SK-N-SH (cell line): Measurements from ENCODE around the gene FZR1. TPM values are rescaled to one million over a fixed set of nuclear protein-coding genes. Genes with fewer than 3 reads are reported as not detected.

Source experiments
- CTCF ChIA-PET: fragments of 300-600, 350-600 bp; formaldehyde crosslinking; extraction: SDS; loops from one replicate; lab custom pipeline; 2021; lab: Yijun Ruan, JAX
- POLR2A ChIA-PET: fragments of 350-600 bp; sonication (Branson Sonifier 250); formaldehyde crosslinking; extraction: SDS; loops from one replicate; lab custom pipeline; 2020; ENCODE audit warnings: antibody characterized with exemption, inconsistent platforms; lab: Yijun Ruan, JAX
- DNase-seq: peaks from one replicate; pipeline ENCODE4 v3.0.0; 2012
- H2AFZ ChIP-seq: fragments of 200-600 bp; sonication (generic); 2 replicates; pipeline ENCODE4 v1.8.1; 2016; ENCODE audit warnings: antibody characterized with exemption, mild to moderate bottlenecking, low read depth
- H3F3A ChIP-seq: fragments of 200-600 bp; sonication (generic); replicated peaks from 2 replicates; pipeline ENCODE3; 2016; ENCODE audit warnings: antibody characterized with exemption, mild to moderate bottlenecking; ENCODE audit not compliant: insufficient read depth
- H3K27ac ChIP-seq, 2 experiments: fragments of 200-500 bp in 1 of 2; fragments of 200-600 bp in 1 of 2; sonication (Bioruptor generic) in 1 of 2; sonication (generic), shearing (Covaris generic) in 1 of 2; 2 replicates each; pipeline versions ENCODE4 v1.5.1 to v1.6.1; 2014 to 2016; ENCODE audit warnings: low read depth in 2 of 2, inconsistent platforms in 1 of 2, low read length in 1 of 2, mild to moderate bottlenecking in 1 of 2, mixed read lengths in 1 of 2
- H3K27me3 ChIP-seq: fragments of 200-600 bp; sonication (generic), shearing (Covaris generic); 2 replicates; pipeline ENCODE4 v1.6.1; 2016; ENCODE audit warnings: mixed run types; ENCODE audit not compliant: insufficient read depth
- H3K36me3 ChIP-seq, 2 experiments: fragments of 200-500 bp in 1 of 2; fragments of 200-600 bp in 1 of 2; sonication (Bioruptor generic) in 1 of 2; sonication (generic) in 1 of 2; replicated peaks in 1 of 2; 2 replicates each; pipeline versions ENCODE3 to v1.5.1; 2014 to 2016; ENCODE audit warnings: low read length in 1 of 2, mild to moderate bottlenecking in 1 of 2; ENCODE audit not compliant: insufficient read depth in 2 of 2, control insufficient read depth in 1 of 2
- H3K4me1 ChIP-seq, 2 experiments: fragments of 200-500 bp in 1 of 2; fragments of 200-600 bp in 1 of 2; sonication (Bioruptor generic) in 1 of 2; sonication (generic), shearing (Covaris generic) in 1 of 2; 2 replicates each; pipeline versions ENCODE4 v1.5.1 to v1.6.1; 2014 to 2016; ENCODE audit warnings: low read depth in 1 of 2, low read length in 1 of 2, mixed run types in 1 of 2; ENCODE audit not compliant: insufficient read depth in 2 of 2, control insufficient read depth in 1 of 2
- H3K4me2 ChIP-seq: fragments of 200-600 bp; sonication (generic), shearing (Covaris generic); 2 replicates; pipeline ENCODE4 v1.6.1; 2017; ENCODE audit warnings: mixed run types
- H3K4me3 ChIP-seq, 2 experiments: fragments of 200-500 bp in 1 of 2; fragments of 200-600 bp in 1 of 2; sonication (Bioruptor generic) in 1 of 2; sonication (generic), shearing (Covaris generic) in 1 of 2; 2 replicates each; pipeline versions ENCODE4 v1.5.1 to v1.8.1; 2014 to 2016; ENCODE audit warnings: low read depth in 2 of 2, inconsistent platforms in 1 of 2, low read length in 1 of 2, mild to moderate bottlenecking in 1 of 2, mixed read lengths in 1 of 2, moderate library complexity in 1 of 2
- H3K79me2 ChIP-seq: fragments of 200-600 bp; sonication (generic); 2 replicates; pipeline ENCODE4 v1.8.1; 2017; ENCODE audit warnings: mild to moderate bottlenecking; ENCODE audit not compliant: insufficient read depth
- H3K9ac ChIP-seq: fragments of 200-600 bp; sonication (generic); 2 replicates; pipeline ENCODE4 v1.6.1; 2017; ENCODE audit warnings: mixed run types
- H3K9me2 ChIP-seq: fragments of 200-600 bp; sonication (generic); 2 replicates; pipeline ENCODE4 v1.6.1; 2017; ENCODE audit warnings: mixed run types
- H3K9me3 ChIP-seq: fragments of 200-600 bp; sonication (generic); 2 replicates; pipeline ENCODE4 v1.6.1; 2017; ENCODE audit warnings: mixed run types, mild to moderate bottlenecking, moderate library complexity
- H4K20me1 ChIP-seq: fragments of 200-600 bp; sonication (generic); 2 replicates; pipeline ENCODE4 v1.6.1; 2017; ENCODE audit warnings: mild to moderate bottlenecking, mixed run types; ENCODE audit not compliant: insufficient read depth
- CHD2 ChIP-seq: fragments of 150-350 bp; IDR thresholded peaks from 2 replicates; pipeline ENCODE4 v1.6.1; 2018; ENCODE audit warnings: low read length; ENCODE audit not compliant: partially characterized antibody
- CTCF ChIP-seq: fragments of 200-600 bp; sonication (generic); IDR thresholded peaks from 2 replicates; pipeline ENCODE4 v1.6.1; 2017; ENCODE audit warnings: antibody characterized with exemption, mild to moderate bottlenecking, moderate library complexity
- EP300 ChIP-seq, 2 experiments: IDR thresholded peaks; 2 replicates each; pipeline versions ENCODE4 v1.4.0 to v1.6.1; 2012; ENCODE audit warnings: borderline replicate concordance in 1 of 2, low read depth in 1 of 2, low read length in 1 of 2
- FOSL2 ChIP-seq: IDR thresholded peaks from 2 replicates; pipeline ENCODE4 v1.4.0; 2012; ENCODE audit warnings: low read depth, mild to moderate bottlenecking, moderate library complexity, borderline replicate concordance
- FOXM1 ChIP-seq: IDR thresholded peaks from 2 replicates; pipeline ENCODE4 v1.4.0; 2012; ENCODE audit warnings: low read depth, mild to moderate bottlenecking
- GABPA ChIP-seq: IDR thresholded peaks from 2 replicates; pipeline ENCODE4 v1.4.0; 2012; ENCODE audit warnings: low read depth, mild to moderate bottlenecking
- GATA2 ChIP-seq: sonication (generic); formaldehyde crosslinking; IDR thresholded peaks from 2 replicates; pipeline ENCODE4 v1.5.0; 2020; ENCODE audit warnings: mild to moderate bottlenecking, missing genetic modification reagents
- IRF3 ChIP-seq: fragments of 150-350 bp; IDR thresholded peaks from 2 replicates; pipeline ENCODE4 v1.6.1; 2016; ENCODE audit warnings: mild to moderate bottlenecking, low read depth, low read length
- MEF2A ChIP-seq: IDR thresholded peaks from 2 replicates; pipeline ENCODE4 v1.4.0; 2012; ENCODE audit warnings: low read depth, borderline replicate concordance
- NRF1 ChIP-seq: IDR thresholded peaks from 2 replicates; pipeline ENCODE4 v1.6.1; 2012; ENCODE audit warnings: low read depth, mild to moderate bottlenecking, low read length
- RCOR1 ChIP-seq: fragments of 150-350 bp; IDR thresholded peaks from 2 replicates; pipeline ENCODE4 v1.6.1; 2017; ENCODE audit warnings: antibody characterized with exemption, low read length
- RXRA ChIP-seq: IDR thresholded peaks from 2 replicates; pipeline ENCODE4 v1.4.0; 2012; ENCODE audit warnings: low read depth, mild to moderate bottlenecking, borderline replicate concordance
- SMC3 ChIP-seq: IDR thresholded peaks from 2 replicates; pipeline ENCODE4 v1.6.1; 2012; ENCODE audit warnings: low read depth, low read length, improper control_type of control experiment
- USF1 ChIP-seq: IDR thresholded peaks from 2 replicates; pipeline ENCODE4 v1.4.0; 2012; ENCODE audit warnings: low read depth, borderline replicate concordance
- USF2 ChIP-seq: fragments of 150-350 bp; IDR thresholded peaks from 2 replicates; pipeline ENCODE4 v1.6.1; 2017; ENCODE audit warnings: antibody characterized with exemption, low read length, low read depth, borderline replicate concordance
- YY1 ChIP-seq: IDR thresholded peaks from 2 replicates; pipeline ENCODE4 v1.4.0; 2012; ENCODE audit warnings: low read depth, mild to moderate bottlenecking
- polyA plus RNA-seq, 3 experiments: library from polyadenylated mRNA; depleted of rRNA; stranded (reverse); fragments of >200 nt; gene quantifications; 2 replicates each; pipeline ENCODE4 v1.2.3, GENCODE V29; 2012
- TF ChIP-seq, protein P1 (sequence below): IDR thresholded peaks from 2 replicates; pipeline ENCODE4 v1.4.0; 2012; ENCODE audit warnings: low read depth
- TF ChIP-seq, protein P2 (sequence below): IDR thresholded peaks from 2 replicates; pipeline ENCODE4 v1.4.0; 2012; ENCODE audit warnings: low read depth, borderline replicate concordance

The FZR1 gene
- polyA plus RNA-seq, 1 of the 3 experiments (the other 2 are of a cell fraction): 36.3 TPM

DNA sequence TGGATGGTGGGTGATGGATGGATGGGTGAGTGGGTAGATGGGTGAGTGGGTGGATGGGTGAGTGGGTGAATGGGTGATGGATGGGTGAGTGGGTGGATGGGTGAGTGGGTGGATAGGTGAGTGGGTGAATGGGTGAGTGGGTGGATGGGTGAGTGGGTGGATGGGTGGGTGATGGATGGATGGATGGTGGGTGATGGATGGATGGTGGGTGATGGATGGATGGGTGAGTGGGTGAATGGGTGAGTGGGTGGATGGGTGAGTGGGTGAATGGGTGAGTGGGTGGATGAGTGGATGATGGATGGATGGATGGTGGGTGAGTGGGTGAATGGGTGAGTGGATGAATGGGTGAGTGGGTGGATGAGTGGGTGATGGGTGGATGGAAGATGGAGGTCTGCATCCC is 28.6 kb upstream of the FZR1 start:
- Histone ChIP-seq H3K79me2 (no peaks in the 10 kb centered on the region), H3K4me3 (no peak overlapping the region), H3F3A (peaks cover 7% of the 10 kb centered on the region), H3K4me2 (no peak overlapping the region), H3K9ac (no peak overlapping the region), H3K4me1 (no peaks in the 10 kb centered on the region), H2AFZ (no peak overlapping the region), H3K27me3 (no peaks in the 10 kb centered on the region; the same call in 1 of the 2 replicates), H3K27ac (no peak overlapping the region), H4K20me1 (no peaks in the 10 kb centered on the region), H3K9me2 (no peaks in the 10 kb centered on the region), H3K9me3 (no peaks in the 10 kb centered on the region), H3K36me3 (no peaks in the 10 kb centered on the region)
- ChIA-PET CTCF (interaction anchor here (1.7 kb wide), 1 partner anchor 173 kb away, joined by 5 read pairs; no protein-coding TSS in a partner anchor), POLR2A (no interaction called here)
- DNase-seq: no peak
- TF ChIP-seq YY1 (no peak), EP300 (IDR thresholded peaks at IDR 0.05; ENCODE audit: borderline replicate concordance in 1 of 2, low read depth in 1 of 2, low read length in 1 of 2) (no peak), CTCF (no peak), RXRA (no peak), NRF1 (no peak), FOXM1 (no peak), IRF3 (no peak), USF2 (no peak), MEF2A (no peak), CHD2 (no peak), RCOR1 (no peak), GATA2 (CRISPR knock-in tag) (no peak), SMC3 (no peak), USF1 (no peak), GABPA (no peak), FOSL2 (no peak)
- TF ChIP-seq, protein P1, sequence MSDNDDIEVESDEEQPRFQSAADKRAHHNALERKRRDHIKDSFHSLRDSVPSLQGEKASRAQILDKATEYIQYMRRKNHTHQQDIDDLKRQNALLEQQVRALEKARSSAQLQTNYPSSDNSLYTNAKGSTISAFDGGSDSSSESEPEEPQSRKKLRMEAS: no peak
- TF ChIP-seq, protein P2, sequence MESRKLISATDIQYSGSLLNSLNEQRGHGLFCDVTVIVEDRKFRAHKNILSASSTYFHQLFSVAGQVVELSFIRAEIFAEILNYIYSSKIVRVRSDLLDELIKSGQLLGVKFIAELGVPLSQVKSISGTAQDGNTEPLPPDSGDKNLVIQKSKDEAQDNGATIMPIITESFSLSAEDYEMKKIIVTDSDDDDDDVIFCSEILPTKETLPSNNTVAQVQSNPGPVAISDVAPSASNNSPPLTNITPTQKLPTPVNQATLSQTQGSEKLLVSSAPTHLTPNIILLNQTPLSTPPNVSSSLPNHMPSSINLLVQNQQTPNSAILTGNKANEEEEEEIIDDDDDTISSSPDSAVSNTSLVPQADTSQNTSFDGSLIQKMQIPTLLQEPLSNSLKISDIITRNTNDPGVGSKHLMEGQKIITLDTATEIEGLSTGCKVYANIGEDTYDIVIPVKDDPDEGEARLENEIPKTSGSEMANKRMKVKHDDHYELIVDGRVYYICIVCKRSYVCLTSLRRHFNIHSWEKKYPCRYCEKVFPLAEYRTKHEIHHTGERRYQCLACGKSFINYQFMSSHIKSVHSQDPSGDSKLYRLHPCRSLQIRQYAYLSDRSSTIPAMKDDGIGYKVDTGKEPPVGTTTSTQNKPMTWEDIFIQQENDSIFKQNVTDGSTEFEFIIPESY: no peak
